ENCODE results near the gene SLC12A7.
"Not testable (repeated sequence)": the region's sequence is repeated elsewhere in the genome, so short reads cannot be mapped to it uniquely, and the experiment has no call there.

The SLC12A7 gene

GRCh38 chr5:1094670-1095190 lies 17.1 kb downstream of the SLC12A7 start:
- no peak for DNase-seq

DNA sequence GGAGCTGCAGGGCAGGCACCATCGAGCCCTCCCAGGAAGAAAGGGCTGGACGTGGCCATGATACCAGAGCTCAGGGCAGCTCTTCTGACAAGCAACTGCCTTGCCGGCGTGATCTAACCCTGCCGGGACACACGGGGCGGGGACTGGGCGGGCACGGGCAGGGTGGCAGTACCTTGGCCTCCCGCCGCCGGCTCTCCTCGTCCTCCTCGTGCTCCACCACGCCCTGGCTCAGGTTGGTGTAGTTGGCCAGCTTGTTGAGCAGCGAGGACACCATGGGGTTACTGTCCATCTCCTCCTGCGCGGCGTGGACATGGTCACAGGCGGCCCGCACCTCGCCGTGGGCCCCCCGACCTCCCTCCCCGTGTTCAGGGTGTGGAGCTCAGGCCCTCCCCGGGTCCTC lies 18.5 kb downstream of the SLC12A7 start:
- DNase-seq = no peak

GRCh38 chr5:1092122-1092521 lies 19.7 kb downstream of the SLC12A7 start:
- DNase-seq = no peak

- DNase-seq = no peak
Measured at GRCh38 chr5:1091632-1092031, 20.2 kb downstream of the SLC12A7 start.

GRCh38 chr5:1090538-1090937 lies 21.3 kb downstream of the SLC12A7 start:
- no peak for DNase-seq

DNA sequence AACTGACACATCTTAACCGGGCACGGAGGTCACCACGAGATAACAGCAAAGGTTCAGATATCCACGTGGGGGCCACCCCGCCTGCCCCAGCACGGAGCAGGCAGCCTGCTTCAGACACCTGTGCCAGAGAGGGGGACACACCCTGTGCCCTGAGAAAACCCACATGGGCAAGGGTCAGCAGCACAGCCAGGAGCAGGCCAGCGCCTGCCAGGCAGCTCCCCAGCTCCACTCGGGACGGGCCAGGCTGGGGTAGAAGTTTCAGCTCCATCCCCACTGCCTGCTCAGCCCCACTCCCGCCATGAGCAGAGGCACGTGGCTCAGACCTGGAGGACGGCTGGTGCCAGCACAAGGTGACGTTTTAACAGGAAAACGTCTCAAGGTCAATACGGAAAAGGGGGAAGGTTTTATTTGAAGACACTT lies 22.2 kb downstream of the SLC12A7 start:
- no peak for DNase-seq

GRCh38 chr5:1089146-1089545 lies 22.7 kb downstream of the SLC12A7 start:
- no peak for DNase-seq

DNA sequence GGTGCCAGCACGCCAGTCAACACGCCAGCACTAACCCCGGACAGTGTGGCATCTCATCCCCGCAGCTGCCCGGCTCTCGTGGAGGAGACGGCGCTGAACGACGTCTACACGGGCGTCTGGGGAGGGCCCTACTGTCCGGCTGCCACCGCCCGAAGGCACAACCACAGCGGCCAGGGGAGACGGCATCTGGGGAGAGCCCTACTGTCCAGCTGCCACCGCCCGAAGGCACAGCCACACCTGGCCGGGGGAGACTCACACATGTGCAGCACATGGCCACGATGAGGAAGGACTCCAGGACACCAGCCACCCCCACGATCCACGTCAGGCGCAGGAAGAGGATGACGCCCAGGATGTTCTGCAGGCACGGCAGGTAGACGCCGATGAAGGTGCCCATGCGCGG lies 23.1 kb downstream of the SLC12A7 start:
- no peak for DNase-seq

GRCh38 chr5:1088031-1088430 lies 23.8 kb downstream of the SLC12A7 start:
- DNase-seq = no peak

GRCh38 chr5:1087428-1087827 lies 24.4 kb downstream of the SLC12A7 start:
- no peak for DNase-seq

DNA sequence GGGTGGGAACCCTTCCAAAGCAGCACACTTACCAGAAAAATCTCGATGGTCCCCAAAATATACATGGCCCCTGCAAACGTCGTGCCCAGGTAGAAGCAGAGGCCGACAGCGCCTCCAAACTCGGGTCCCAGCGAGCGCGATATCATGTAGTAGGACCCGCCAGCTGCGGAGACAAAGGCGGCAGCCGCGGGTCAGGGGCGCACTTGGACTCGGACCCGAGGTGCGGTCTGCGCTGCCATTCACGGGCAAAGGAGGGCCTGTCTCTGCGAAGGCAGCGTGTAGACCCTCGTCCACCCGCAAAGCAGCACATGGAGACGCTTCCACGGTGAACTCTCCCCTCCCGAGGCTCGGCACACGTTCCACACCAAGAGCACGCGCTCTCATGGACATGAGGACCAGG lies 25.0 kb downstream of the SLC12A7 start:
- DNase-seq = no peak

- no peak for DNase-seq
Measured at GRCh38 chr5:1086137-1086536, 25.7 kb downstream of the SLC12A7 start.

GRCh38 chr5:1085391-1085790 lies 26.5 kb downstream of the SLC12A7 start:
- DNase-seq = no peak

DNA sequence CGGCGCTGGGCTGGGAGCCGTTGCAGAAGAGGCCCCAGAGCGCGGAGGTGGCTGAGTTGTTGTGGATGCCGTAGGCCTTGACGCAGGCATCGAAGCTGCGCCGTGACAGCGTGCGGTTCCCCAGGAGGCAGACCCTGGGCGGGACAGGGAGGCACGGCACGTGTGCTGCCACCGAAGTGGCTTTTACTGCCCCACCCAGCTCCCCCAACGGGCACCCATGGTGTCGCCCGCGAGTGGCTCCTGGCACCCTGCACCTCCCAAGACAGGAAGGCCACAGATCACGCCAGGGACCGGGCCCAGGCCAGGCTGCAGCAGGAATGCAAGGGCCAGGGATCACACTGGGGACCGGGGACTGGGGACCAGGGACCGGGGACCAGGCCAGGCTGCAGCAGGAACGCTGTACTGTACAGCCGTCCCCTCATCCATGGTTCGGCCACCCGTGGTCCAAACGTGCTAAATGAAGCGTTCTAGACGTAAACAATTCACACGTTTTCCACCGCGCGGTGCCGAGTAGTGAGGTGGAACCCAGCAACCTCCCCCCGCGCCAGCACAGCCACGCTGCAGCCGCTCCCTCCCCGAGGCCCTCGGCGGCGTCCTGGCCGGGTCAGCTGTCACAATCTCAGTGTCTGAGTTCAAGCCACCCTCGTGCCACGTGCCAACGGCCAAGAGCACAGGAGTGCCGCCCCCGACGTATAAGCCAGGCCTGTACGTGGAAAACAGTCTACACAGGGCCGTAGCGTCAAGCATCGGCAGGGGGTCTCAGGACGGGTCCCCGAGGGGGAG lies 27.8 kb downstream of the SLC12A7 start:
- DNase-seq = no peak

GRCh38 chr5:1083026-1083425 lies 28.8 kb downstream of the SLC12A7 start:
- not testable (repeated sequence) for DNase-seq

DNA sequence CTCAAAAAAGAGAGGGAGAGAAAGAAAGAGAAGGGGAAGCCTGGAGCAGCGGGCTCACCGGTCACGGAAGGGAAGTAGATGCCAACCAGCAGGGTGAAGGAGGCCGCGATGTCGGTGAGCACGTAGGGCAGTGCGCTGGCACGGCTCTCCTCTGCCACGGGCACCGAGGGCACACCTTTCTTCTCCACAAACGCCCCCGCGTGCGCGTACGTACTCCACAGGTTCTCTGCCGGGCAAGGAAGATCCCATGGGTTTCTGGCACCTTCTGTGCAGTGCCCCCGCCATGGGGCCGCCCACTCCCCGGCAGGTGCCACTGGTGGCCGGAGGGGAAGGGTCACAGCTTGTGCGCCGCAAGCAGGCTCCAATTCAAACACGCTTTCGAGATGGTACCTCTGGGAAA lies 30.3 kb downstream of the SLC12A7 start:
- DNase-seq = no peak

DNA sequence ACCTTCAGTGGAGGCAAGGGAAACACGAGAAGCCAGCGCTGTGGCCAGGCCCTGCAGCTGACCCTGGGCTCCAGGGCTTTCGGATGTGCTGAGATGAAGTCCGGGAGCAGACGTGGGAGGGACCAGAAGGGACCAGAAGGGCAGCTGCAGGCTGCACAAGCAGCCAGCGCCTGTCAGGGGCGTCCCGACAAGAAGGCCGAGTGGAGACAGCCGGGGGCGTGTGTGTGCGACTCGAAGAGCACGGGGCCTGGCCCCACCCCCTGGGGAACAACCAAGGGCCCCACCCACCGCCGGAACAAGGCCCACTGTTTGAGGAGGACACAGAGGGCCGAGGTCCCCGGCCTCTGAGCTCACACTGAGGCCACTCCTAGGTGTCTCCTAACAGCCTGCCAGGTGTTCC lies 31.4 kb downstream of the SLC12A7 start:
- DNase-seq = no peak

GRCh38 chr5:1079961-1080360 lies 31.9 kb downstream of the SLC12A7 start:
- no peak for DNase-seq

DNA sequence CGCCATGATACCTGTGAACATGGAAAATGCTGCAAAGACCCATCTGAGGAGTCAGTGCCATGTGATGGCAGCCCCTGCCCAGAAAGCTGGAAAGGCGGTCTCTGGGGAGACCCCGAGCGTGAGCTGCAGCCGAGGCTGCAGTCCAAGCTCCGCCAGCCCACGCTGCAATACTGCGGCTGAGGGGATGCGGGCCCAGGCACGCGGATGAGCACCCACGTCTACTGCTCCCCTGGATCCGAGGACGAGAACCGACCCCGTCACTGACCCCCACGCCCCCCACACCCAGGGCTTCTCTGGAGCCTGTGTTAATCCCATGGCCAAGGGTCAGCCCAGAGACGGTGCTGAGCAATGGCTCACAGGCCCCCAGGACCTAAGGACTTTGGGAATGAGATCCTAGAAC lies 32.4 kb downstream of the SLC12A7 start:
- DNase-seq = no peak

GRCh38 chr5:1078851-1079250 lies 33.0 kb downstream of the SLC12A7 start:
- no peak for DNase-seq

GRCh38 chr5:1078206-1078605 lies 33.7 kb downstream of the SLC12A7 start:
- no peak for DNase-seq

GRCh38 chr5:1077491-1078020 lies 34.3 kb downstream of the SLC12A7 start:
- no peak for DNase-seq

GRCh38 chr5:1077026-1077425 lies 34.8 kb downstream of the SLC12A7 start:
- DNase-seq = no peak

- no peak for DNase-seq
Measured at GRCh38 chr5:1076406-1076805, 35.5 kb downstream of the SLC12A7 start.

DNA sequence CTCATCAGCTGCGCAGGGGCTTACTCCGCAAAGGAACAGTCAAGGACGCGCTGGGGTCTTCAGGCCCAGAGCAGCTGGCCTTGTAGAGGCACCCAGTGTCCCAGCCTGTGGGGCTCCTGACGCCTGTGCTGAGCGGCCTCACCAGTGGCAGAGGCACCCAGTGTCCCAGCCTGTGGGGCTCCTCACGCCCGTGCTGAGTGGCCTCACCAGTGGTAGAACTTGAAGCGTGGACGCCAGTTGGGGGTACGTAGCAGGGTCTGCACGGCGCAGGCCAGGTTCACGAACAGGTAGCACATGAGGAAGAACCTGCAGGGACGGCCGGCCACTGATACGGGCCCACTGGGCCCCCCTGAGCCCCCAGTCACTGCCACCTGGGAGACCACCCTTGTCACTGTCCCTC lies 35.9 kb downstream of the SLC12A7 start:
- no peak for DNase-seq
